ENCODE measurements around the gene NBEA. TPM values are rescaled to one million over a fixed set of nuclear protein-coding genes. Genes with fewer than 3 reads are reported as not detected.

NBEA gene
- total RNA-seq, 3 donors from 2014 or later = 3.5 to 27.2 (median 5.2) TPM

- intact Hi-C loops (cut with DNase I, micrococcal nuclease) = no loop called here
These were observed 540.5 kb downstream of the NBEA start for GRCh38 chr13:35482527-35482926.

GRCh38 chr13:35483761-35484160 is 541.7 kb downstream of the NBEA start:
- H3K4me3 ChIP-seq = no peak overlapping the region
- intact Hi-C loops (cut with DNase I, micrococcal nuclease) = no loop called here
- TF ChIP-seq CTCF (IDR thresholded peaks at IDR 0.05) = no peak
- ATAC-seq (no peak), DNase-seq (no peak)
- no peaks in the 10 kb centered on the region for H3K36me3 ChIP-seq (ENCODE audit: low read depth)
- H3K9me3 ChIP-seq = no peaks in the 10 kb centered on the region
- H3K4me1 ChIP-seq (ENCODE audit: low read depth) = no peaks in the 10 kb centered on the region

More at GRCh38 chr13:35482527-35482926, 540.5 kb downstream of the NBEA start:
- DNase-seq = no peak
- ATAC-seq = no peak
- TF ChIP-seq CTCF (IDR thresholded peaks at IDR 0.05) = no peak
- H3K4me1 ChIP-seq (ENCODE audit: low read depth) = no peaks in the 10 kb centered on the region
- H3K36me3 ChIP-seq (ENCODE audit: low read depth) = no peaks in the 10 kb centered on the region
- no peaks in the 10 kb centered on the region for H3K9me3 ChIP-seq
- H3K4me3 ChIP-seq = no peak overlapping the region

GRCh38 chr13:35484384-35484783 is 542.3 kb downstream of the NBEA start:
- Histone ChIP-seq H3K4me1 (ENCODE audit: low read depth) (no peaks in the 10 kb centered on the region), H3K9me3 (no peaks in the 10 kb centered on the region), H3K4me3 (no peak overlapping the region), H3K36me3 (ENCODE audit: low read depth) (no peaks in the 10 kb centered on the region)
- intact Hi-C loops (cut with DNase I, micrococcal nuclease) = no loop called here
- DNase-seq (no peak), ATAC-seq (no peak)
- no peak for TF ChIP-seq CTCF (IDR thresholded peaks at IDR 0.05)

GRCh38 chr13:35485424-35485823 is 543.4 kb downstream of the NBEA start:
- intact Hi-C loops (cut with DNase I, micrococcal nuclease) = no loop called here
- H3K36me3 ChIP-seq (ENCODE audit: low read depth) = no peaks in the 10 kb centered on the region
- no peaks in the 10 kb centered on the region for H3K4me1 ChIP-seq (ENCODE audit: low read depth)
- no peak for DNase-seq
- no peak overlapping the region for H3K4me3 ChIP-seq
- no peak for TF ChIP-seq CTCF (IDR thresholded peaks at IDR 0.05)
- H3K9me3 ChIP-seq = no peaks in the 10 kb centered on the region
- no peak for ATAC-seq

GRCh38 chr13:35489050-35489449 is 547.0 kb downstream of the NBEA start:
- no peak overlapping the region for H3K4me3 ChIP-seq
- intact Hi-C loops (cut with DNase I, micrococcal nuclease) = no loop called here
- H3K9me3 ChIP-seq = no peaks in the 10 kb centered on the region
- ATAC-seq (no peak), DNase-seq (no peak)
- H3K36me3 ChIP-seq (ENCODE audit: low read depth) = no peaks in the 10 kb centered on the region
- TF ChIP-seq CTCF (IDR thresholded peaks at IDR 0.05) = no peak
- no peaks in the 10 kb centered on the region for H3K4me1 ChIP-seq (ENCODE audit: low read depth)

- Histone ChIP-seq H3K4me1 (ENCODE audit: low read depth) (no peaks in the 10 kb centered on the region), H3K4me3 (no peak overlapping the region), H3K9me3 (no peaks in the 10 kb centered on the region), H3K36me3 (ENCODE audit: low read depth) (no peaks in the 10 kb centered on the region)
- intact Hi-C loops (cut with DNase I, micrococcal nuclease) = no loop called here
- ATAC-seq (no peak), DNase-seq (no peak)
- no peak for TF ChIP-seq CTCF (IDR thresholded peaks at IDR 0.05)
These were observed 553.9 kb downstream of the NBEA start for GRCh38 chr13:35496006-35496405.
